ENCODE measurements around the gene GFRA4. TPM values are rescaled to one million over a fixed set of nuclear protein-coding genes. Genes with fewer than 3 reads are reported as not detected.

The GFRA4 gene
- total RNA-seq, 1 experiment from 2014 or later: not detected

DNA sequence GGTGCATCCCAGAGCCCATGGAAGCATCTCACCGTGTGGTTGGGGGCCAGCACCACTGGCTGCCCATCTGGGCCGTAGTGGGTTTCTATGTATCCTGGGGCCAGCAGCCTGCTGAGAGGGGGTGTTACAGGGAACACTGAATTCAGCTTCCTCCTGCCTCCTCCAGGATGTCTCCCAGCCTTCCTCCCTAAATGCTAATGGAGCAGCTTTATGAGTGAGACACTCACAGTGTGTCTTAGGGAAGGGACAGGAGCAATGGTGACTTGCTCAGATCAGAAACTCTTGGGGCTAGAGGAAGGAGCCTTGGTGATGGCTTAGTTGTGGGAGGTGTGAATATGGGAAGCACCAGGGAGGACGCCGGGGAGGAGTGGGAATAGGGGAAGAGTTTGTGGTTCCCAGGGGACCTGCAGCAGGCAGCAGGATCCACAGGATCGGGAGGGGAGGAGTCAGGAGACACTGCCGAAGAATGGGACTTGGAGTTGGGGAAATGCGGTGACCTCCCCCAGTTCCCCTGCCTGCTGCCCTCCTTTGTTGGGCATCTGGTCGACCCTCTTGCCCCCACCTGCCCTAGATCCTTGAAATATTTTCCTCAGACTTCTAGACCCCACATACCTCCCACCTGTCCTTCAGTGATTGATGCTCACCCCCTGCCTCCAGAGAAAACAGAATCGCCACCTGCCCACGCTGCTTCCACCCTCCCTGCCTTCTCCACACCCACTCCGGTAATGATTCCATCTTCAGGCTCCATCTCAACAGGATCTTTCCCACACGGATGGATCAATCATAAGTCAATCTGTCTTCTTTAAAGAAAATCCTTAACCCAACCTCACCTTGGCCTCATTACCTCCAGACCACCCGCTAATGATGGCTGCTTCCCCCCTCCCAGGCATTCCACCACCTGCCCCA is 12.0 kb upstream of the GFRA4 start:
- DNase-seq (ENCODE audit: low spot score) (no peak), ATAC-seq (no peak)
- no peak overlapping the region for H3K27ac Mint-ChIP-seq
- TF ChIP-seq ELF4 (CRISPR knock-in tag; IDR thresholded peaks at IDR 0.05; ENCODE audit: low read depth): no peak
- no peak for TF ChIP-seq CREB1 (CRISPR knock-in tag; IDR thresholded peaks at IDR 0.05)
- H3K36me3 Mint-ChIP-seq: no peaks in the 10 kb centered on the region
- H3K27me3 Mint-ChIP-seq (ENCODE audit: low read depth): peaks cover 40% of the 10 kb centered on the region
- CTCF ChIA-PET: interaction anchor here (0.9 to 6.4 kb wide), 16 partner anchors 9 to 103 kb away, joined by 3 to 106 read pairs (median 8); partner anchors contain the start of genes ADISSP, HSPA12B and SIGLEC1
- H3K9me3 Mint-ChIP-seq: no peaks in the 10 kb centered on the region
- POLR2A ChIA-PET: no interaction called here
- H3K4me3 Mint-ChIP-seq: no peak overlapping the region
- peaks cover 23% of the 10 kb centered on the region for H3K4me1 Mint-ChIP-seq

- no peak for ATAC-seq
- DNase-seq (ENCODE audit: low spot score): no peak
- ChIA-PET POLR2A (no interaction called here), CTCF (interaction anchor here (0.6 to 6.4 kb wide), 11 partner anchors 8 to 111 kb away, joined by 3 to 56 read pairs (median 4); partner anchors contain the start of genes HSPA12B and SIGLEC1)
- H3K9me3 Mint-ChIP-seq: no peaks in the 10 kb centered on the region
- H3K4me1 Mint-ChIP-seq: peaks cover 22% of the 10 kb centered on the region
- peaks cover 40% of the 10 kb centered on the region for H3K27me3 Mint-ChIP-seq (ENCODE audit: low read depth)
- H3K27ac Mint-ChIP-seq: no peak overlapping the region
- H3K4me3 Mint-ChIP-seq: no peak overlapping the region
- TF ChIP-seq SP1 (CRISPR knock-in tag; conservative IDR thresholded peaks at IDR 0.05) (no peak), ATF2 (CRISPR knock-in tag; IDR thresholded peaks at IDR 0.05; ENCODE audit: borderline replicate concordance, low read depth) (no peak), GTF2I (CRISPR knock-in tag; conservative IDR thresholded peaks at IDR 0.05) (no peak), PRRX2 (CRISPR knock-in tag; IDR thresholded peaks at IDR 0.05) (no peak), TCF7 (CRISPR knock-in tag; IDR thresholded peaks at IDR 0.05; ENCODE audit: low read depth) (no peak), NFATC4 (CRISPR knock-in tag; IDR thresholded peaks at IDR 0.05) (no peak), ARID4B (CRISPR knock-in tag; IDR thresholded peaks at IDR 0.05; ENCODE audit: borderline replicate concordance) (no peak), NFYB (CRISPR knock-in tag; conservative IDR thresholded peaks at IDR 0.05; ENCODE audit: low read depth) (no peak), SOX15 (CRISPR knock-in tag; IDR thresholded peaks at IDR 0.05) (no peak), GABPB1 (CRISPR knock-in tag; IDR thresholded peaks at IDR 0.05) (no peak), HMGA2 (CRISPR knock-in tag; IDR thresholded peaks at IDR 0.05) (no peak), ETV6 (CRISPR knock-in tag; IDR thresholded peaks at IDR 0.05) (no peak), MYBL2 (CRISPR knock-in tag; IDR thresholded peaks at IDR 0.05) (no peak), ZMAT4 (CRISPR knock-in tag; IDR thresholded peaks at IDR 0.05) (no peak), RELA (CRISPR knock-in tag; IDR thresholded peaks at IDR 0.05; ENCODE audit: borderline replicate concordance) (no peak)
- TF ChIP-seq, protein P1, sequence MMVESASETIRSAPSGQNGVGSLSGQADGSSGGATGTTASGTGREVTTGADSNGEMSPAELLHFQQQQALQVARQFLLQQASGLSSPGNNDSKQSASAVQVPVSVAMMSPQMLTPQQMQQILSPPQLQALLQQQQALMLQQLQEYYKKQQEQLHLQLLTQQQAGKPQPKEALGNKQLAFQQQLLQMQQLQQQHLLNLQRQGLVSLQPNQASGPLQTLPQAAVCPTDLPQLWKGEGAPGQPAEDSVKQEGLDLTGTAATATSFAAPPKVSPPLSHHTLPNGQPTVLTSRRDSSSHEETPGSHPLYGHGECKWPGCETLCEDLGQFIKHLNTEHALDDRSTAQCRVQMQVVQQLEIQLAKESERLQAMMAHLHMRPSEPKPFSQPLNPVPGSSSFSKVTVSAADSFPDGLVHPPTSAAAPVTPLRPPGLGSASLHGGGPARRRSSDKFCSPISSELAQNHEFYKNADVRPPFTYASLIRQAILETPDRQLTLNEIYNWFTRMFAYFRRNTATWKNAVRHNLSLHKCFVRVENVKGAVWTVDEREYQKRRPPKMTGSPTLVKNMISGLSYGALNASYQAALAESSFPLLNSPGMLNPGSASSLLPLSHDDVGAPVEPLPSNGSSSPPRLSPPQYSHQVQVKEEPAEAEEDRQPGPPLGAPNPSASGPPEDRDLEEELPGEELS (CRISPR knock-in tag; IDR thresholded peaks at IDR 0.05): no peak
- TF ChIP-seq, protein P2, sequence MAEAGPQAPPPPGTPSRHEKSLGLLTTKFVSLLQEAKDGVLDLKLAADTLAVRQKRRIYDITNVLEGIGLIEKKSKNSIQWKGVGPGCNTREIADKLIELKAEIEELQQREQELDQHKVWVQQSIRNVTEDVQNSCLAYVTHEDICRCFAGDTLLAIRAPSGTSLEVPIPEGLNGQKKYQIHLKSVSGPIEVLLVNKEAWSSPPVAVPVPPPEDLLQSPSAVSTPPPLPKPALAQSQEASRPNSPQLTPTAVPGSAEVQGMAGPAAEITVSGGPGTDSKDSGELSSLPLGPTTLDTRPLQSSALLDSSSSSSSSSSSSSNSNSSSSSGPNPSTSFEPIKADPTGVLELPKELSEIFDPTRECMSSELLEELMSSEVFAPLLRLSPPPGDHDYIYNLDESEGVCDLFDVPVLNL (CRISPR knock-in tag; IDR thresholded peaks at IDR 0.05; ENCODE audit: borderline replicate concordance, low read depth): no peak
- H3K36me3 Mint-ChIP-seq: no peaks in the 10 kb centered on the region
Observed at GRCh38 chr20:3674447-3674846, 11.2 kb upstream of the GFRA4 start.

Measured in WTC11 (cell line).